ENCODE results near the gene ATP2C2.
"Not testable (repeated sequence)": the region's sequence is repeated elsewhere in the genome, so short reads cannot be mapped to it uniquely, and the experiment has no call there.

ATP2C2 gene

DNA sequence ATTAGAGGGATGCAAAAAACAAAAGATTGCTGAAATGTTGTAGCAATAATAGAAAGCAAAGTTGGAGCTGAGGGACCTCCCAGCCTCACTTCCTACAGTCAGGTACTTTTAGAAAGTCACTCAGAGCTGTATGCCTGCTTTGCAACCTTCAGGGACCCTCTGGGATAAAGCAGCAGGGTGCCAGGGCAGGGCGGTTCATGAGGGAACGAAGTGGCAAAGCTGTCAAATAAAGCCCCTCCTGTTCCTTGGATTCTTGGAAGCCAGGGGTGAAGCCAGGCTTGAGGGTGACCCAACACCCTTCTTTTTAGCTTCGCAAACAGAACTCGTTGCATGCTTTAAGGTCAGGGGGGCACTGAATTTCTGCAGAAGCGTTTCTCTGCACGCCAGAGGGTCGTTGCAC, 767 bp downstream of the ATP2C2 start:
- DNase-seq = no peak

DNA sequence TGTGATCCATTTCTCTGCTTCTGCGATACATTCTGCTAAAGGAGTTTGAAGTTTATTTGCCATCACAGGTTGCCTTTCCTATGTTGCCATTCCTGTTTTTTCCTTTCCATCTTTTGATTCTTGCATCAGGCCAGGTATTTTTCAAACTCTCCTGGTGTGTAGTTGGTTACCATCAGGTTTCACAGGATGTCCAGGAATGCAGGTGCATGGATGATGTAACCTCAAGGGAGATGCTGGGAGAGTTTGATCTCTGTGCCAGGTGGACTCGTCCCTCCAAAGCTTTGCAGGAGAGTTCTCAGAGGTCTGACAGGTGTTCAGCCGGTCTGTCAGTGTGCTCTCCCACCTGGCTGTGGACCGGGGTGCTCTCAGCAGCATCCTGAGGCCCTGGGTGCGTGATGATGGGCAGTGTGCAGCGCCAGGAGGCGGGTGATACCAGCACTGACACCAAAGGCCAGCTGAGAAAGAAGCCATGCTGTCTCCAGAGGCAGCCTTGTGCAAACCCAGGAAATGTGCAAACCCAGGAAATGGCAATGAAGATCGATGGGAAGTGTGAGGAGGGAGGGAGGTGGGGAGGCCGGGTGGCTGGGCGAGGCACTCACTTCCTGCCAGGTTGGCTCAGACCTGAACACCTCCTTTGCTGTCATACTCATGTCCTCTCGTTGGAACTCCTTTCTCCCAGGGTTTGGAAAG, 1.7 kb downstream of the ATP2C2 start:
- DNase-seq = no peak

DNA sequence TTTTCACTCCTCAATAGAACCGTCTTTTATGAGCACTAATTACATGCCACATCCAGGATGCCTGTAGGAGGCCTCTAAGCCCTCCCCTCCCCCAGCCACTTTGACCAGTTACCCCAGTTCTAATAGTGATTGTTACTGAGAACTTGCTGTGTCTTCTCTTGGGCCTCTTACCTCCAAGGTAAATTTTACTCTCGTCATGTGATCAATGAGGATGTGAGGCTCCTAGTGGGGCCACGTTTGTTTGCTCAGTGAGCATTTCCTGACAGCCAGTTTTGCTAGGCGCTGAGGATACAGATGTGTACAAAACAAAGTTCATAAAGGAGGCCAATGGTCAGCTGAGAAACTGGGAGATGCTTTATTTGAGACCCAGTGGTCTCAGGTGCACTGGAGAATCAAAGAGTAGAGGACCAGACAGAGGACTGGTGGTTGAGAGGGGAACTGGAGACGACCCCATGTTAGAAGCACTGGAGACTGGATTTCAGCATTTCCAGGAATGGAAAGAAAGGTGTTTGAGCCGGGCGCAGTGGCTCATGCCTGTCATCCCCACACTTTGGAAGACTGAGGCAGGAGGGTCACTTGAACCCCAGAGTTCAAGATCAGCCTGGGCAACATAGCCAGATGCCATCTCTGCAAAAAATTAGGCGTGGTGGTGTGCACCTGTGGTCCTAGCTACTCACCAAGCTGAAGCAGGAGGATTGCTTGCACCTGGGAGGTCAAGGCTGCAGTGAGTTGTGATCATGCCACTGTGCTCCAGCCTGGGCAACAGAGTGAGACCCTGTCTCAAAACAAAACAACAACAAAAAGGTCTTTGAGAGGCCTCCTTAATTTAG, 2.6 kb downstream of the ATP2C2 start:
- no peak for DNase-seq

DNA sequence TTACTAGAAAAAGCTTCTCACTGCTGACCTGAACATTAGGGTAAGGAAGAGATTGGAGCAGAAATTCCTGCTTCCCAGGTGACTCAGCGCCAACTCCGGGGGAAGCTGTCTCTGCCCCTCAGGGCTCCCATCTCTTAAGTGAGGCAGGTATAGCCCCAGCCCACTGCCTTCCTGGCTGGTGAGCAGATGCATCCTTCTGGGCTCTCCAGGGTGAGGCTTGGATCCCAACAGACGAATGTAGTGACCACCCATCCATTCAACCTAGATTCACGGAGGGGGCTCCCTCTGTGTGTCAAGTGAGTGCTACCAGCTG, 3.2 kb downstream of the ATP2C2 start:
- no peak for DNase-seq

DNA sequence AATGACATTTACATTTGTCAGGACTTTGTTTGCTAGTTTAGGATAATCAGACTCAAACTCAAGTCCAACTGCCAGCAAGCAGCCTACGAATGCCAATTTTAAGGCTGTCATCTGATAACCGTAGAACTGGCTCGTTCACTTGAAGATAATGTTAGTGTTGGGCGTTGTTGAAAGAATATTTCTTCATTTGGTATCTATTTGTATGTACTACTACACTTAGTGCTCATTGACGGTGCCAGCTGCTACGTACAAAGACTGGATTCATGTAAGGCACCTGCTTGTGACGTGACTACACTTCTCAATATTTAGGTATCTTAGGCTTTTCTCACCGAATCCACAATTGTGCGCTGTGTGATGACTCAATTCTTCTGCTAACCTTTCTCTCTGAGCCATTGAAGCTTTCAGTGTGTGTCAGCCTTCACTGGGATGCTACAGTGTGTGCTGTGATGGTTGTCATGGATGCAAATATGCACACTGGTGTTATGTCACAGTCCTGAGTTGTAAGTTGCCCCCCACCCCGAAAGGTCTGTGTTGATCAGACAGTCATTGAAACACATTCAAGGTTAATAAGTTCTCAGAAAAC, 5.7 kb downstream of the ATP2C2 start:
- no peak for DNase-seq

DNA sequence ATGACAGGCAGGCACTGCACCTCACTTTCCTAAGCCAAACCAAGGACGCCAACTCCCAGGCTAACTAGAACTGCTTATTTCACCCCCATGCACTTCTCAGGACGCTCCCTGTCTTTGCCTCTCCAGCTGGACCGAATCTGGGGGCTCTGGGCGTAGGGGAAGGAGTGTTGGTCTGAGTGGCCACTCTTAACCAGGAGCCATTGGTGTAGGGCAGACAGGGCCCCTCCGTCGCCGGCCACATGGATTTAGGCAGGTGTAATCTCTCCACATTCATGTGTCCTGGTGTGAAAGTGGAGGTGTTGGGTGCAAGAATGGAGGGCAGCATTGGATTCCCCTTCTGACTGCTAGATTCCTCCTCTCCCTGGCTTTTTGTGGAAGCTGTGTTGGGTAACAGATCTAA, 9.8 kb downstream of the ATP2C2 start:
- no peak for DNase-seq

DNA sequence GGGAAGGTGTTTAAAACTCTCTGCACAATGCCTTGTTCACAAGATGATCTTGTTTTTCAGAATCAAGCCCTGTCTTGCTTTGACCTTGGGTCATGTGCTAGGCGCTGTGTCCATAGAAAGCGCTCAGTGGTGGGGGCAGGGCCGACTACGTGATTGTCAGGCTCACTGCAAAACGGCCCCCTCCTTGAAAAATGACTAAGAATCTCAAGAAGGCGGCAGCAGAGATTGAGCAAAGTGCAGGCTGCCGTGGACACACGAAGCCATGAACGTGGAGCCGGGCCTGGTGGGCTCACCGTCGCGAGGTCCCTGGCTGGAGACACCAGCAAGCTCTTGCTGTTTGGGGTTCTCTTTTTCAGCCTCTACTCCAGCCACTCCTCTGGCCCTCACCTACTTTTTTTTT, 10.2 kb downstream of the ATP2C2 start:
- DNase-seq = no peak

DNA sequence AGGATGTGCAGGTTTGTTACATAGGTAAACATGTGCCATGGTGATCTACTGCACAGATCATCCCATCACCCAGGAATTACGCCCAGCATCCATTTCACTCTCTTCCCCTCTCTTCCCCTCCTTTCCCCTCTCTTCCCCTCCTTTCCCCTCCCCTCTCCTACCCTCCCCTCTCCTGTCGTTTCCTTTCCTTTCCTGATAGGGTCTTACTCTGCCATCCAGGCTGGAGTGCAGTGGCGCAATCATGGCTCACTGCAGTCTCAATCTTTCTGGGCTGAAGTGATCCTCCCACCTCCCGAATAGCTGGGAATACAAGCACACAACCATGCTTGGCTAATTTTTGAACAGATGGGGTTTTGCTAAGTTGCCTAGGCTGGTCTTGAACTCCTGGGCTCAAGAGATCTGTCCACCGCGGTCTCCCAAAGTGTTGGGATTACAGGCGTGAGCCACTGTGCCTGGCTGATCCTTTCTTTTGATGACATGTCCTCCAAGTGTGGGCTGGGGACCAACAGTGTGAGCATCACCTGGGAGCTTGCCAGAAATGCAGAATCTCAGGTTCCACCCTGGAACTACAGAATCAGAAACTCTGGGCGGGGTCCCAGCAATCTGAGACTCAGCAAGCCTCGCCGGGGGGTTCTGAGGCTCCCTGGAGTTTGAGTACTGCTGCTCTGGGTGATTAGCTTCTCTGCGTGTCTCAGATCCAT, 10.8 kb downstream of the ATP2C2 start:
- no peak for DNase-seq

DNA sequence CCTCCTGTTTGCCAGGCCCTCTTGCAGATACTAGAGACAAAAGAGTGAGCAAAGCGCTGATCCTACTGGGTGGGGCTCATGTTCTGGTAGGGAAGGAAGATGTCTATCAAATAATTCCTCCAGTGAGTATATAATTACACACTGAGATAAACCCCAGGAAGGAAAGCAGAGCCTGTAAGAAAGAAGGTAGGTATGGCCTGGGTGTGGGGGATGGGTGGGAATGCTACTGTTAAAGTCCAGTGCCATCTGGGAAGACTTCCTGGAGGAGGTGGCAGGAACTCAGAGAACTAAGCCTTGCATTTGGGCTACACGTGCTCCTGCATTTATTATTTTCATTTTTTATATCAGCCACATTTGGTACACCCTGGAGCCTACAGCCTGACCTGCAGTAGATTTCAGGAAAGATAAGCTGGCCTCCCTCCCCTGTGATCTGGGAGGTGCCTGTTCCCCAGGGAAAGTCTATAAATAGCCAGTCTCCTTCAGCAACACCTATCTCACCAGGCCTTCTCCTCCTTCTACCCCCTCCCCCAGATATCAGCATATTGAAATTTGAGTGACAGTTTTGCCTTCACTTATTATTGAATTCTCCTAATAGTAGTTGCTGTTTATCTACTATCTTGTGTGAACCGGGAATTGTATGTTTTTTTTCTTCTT, 11.5 kb downstream of the ATP2C2 start:
- DNase-seq = no peak

DNA sequence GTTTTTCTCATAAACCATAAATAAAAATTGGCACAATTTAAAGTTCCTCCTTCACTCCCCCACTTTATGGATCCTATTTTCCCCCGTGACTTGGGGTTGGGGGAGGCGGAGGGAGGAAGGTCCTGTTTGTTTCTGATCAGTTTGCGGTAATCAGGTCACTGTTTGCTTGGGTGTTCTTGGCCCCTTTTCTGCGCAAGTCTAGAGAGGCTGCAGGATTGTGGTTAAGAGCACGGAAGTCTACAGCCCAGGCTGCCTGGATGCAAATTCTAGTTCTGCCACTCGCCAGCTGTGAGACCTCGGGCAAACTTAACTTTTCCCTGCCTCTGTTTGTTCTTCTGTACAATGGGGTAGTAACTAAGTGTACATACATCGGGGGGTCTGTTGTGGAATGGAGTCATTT, 12.1 kb downstream of the ATP2C2 start:
- DNase-seq = no peak

DNA sequence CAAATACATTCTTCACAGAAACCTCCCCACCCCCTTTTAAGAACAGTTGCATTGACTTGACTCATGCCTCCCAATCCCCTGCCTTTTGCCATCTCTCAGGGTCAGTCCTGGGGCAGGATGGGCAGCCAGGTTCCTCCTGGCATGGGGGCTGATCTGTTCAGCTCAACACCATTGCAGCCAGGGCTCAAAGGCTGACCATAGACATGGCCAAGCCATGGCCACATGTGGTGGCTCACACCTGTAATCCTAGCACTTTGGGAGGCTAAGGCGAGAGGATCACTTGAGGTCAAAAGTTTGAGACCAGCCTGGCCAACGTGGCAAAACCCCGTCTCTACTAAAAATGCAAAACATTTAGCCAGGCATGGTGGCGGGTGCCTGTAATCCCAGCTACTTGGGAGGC, 14.1 kb downstream of the ATP2C2 start:
- no peak for DNase-seq

DNA sequence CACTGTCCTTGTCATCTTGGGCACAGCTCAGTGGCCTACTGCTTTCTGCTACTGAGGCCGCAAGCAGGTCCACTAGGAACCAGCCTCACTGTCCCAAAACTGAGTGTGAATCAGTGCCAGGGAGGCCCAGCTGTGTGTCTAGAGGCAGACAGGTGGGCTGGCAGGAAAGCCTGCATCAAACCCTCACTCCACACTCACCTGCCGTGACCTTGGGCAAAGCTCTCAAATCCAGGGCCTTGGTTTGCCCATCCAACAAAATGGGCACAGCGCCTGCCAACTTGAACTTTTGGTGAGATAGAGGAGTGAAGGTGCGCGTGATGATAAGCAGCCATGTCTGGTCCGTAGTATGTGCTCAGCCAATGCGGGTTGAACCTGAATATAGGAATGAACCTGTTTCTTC, 14.8 kb downstream of the ATP2C2 start:
- no peak for DNase-seq

DNA sequence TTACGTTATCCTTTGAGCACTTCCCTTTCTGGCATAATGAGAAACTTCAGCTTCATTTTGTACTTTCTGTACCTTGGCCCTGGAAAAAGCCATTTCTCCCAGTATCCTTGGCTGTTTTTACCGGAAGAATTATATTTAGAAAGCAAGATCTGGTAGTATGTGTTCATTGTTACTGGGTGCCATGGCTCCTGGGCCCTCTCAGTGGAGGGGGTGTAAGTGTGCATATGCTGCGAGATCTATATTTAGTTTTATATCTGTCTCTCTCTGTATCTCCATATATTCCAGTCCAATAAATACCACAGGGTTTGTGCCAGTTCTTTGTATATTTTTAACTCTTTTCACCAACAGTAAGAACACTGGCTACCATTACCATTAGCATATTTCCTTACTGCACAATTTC, 17.7 kb downstream of the ATP2C2 start:
- no peak for DNase-seq

DNA sequence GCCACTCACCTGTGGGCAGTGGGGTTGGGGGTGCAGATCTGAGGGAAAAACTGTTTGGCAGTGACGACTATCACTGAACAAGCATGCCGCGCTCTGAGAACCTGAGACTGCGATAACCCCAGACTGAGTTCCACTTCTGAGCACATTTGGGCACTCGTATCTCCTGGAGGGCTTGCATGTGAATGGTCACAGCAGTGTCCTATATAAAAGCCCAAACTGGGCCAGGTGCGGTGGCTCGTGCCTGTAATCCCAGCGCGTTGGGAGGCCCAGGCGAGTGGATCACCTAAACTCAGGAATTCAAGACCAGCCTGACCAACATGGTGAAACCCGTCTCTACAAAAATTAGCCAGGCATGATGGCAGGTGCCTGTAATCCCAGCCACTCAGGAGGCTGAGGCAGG, 18.7 kb downstream of the ATP2C2 start:
- no peak for DNase-seq

DNA sequence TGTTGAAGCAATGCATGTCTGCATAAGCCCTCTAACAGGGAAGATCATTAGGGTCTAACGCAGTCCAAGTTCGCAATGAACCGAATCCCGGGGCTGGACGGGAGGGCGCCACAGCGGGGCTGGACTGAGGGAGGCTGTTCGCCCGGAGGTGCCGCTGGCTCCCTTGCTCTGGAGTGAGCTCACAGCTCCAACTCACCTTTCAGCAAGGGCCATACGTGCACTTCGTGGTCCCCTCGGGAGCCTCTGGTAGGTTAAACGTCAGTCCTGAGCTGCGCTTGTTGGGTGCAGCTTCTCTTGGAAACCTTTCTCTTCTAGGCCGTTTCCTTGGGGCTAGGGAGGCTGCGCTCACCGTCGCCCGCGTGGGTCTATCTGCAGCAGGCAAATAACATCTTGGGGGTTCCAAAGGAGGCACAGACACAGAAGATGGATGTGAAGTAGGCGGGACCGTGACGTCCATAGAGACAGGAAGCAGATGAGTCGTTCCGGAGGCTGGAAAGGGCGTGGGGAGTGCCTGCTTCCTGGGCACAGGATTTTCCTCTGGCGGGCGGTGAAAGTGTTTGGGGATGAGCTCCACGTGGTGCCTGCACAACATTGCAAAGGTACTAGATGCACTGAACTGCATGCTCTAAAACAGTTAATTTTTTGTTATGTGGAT, 21.9 kb downstream of the ATP2C2 start:
- DNase-seq = no peak

DNA sequence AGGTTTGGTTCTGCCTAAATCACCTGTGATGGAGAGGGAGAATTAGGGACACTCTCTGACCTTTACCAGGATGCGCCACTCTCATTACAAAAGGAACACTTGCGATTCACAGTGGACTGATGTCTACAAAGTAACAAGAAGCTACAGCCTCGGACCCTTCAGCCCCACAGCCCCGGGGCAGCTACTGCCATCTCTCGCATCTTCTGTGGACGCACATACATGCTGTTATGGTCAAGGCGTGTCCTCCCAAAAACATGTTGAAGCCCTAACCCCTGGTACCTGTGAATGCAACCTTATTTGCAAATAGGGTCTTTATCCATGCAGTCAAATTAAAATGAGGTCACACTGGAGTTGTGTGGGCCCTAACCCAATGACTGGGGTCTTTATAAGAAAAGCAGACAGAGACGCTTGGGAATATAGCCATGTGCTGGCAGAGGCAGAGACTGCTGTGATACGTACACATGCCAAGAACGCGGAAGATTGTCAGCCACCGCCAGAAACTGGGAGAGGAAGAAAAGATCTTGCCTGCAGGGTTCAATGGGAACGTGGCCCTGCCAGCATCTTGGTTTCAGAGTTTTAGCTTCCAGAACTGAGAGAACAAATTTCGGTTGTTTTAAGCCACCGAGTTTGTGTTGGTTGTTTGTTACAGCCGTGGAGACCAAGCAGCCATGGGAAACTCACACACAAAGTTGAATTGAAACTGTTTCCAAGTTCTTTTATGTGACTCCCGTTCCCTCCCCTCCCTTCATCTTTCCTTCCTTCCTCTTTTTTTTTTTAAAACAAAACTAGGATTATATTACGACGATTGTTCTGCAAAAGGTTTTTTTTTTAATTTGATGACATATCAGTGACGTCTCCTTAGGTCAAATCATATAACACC, 23.1 kb downstream of the ATP2C2 start:
- no peak for DNase-seq

DNA sequence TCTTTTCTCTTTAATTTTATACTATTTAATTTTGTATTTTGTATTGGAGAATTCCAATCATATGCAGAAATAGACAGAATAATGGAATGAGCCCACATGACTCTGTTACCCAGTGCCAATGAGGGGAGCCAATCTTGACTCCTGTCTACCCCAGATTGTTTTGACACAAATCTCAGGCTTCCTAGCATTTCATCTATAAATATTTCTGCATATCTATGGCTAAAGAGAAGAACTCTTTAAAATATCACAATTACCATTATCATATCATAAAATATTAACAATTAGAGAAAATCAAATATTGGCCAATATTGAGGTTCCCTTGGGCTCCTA, 23.7 kb downstream of the ATP2C2 start:
- no peak for DNase-seq

DNA sequence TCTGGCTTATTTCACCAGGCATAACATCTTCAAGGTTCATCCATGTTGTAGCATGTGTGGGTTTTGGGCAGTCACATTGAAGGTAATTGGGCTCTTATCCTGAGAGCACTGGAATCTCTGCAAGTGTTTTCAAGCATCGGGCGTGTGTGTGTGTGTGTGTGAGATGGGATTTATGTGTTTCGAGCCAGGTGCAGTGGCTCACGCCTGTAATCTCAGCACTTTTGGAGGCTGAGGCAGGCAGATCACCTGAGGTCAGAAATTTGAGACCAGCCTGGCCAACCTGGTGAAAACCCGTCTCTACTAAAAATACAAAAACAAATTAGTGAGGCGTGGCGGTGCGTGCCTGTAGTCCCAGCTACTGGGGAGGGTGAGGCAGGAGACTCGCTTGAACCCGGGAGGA, 27.7 kb downstream of the ATP2C2 start:
- not testable (repeated sequence) for DNase-seq

DNA sequence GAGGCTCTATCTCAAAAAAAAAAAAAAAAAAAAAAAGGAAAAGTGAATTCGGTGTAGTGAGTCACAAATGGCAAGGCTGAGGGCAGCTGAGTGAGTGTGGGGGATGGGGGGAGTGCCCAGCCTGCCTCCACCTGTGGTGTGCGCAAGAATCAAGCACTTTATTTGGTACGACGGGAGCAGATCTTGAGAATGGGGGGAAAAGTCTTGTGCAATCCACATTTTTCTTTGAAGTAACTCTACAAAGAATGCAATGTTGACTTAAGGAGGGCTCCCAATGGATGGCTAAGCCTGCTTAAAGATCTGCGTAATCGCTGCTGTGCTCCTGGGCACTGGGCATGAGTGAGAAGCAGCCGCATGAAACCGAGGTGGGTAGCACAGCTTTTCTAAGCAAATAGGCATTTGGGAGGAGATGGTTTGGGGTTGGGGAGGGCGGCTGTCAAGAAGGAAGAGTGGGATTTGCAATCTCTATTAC, 28.2 kb downstream of the ATP2C2 start:
- no peak for DNase-seq

DNA sequence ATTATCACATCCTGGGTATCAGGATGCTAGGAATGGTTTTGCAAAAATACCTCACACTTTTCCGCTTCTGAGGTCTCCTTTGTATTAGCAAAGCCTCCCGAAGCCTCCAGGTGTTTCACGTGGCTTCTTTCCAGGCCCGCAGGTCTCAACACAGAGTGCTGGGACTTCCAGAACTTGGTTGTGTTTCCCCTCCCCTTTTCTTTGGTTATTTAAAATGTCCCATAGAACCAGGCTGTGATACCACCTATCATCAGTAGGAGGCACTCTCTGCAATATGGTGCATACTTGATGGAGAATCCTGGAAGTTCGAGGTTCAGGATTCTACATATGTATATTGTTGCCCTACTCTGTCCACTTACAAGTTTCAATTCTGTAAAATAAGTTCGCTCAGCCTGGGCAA, 28.8 kb downstream of the ATP2C2 start:
- no peak for DNase-seq

DNA sequence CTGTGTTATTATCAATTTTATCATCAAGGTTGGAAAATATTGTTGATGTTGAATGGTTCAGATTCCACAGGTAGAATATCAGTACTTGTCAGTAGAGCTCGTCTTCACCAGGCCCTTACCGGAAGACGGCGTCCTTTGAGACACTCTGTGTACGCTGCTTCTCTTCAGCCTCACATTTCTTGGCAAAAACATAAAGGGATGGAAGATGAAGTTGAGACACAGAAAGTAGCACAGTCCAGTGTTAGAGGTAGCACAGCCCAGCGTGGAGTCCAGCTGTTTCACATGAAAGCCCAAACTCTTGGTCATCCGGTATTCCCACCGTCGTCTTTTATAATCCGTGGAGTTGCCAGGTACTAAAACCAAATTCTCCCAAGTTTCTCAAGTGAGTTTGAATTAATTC, 30.4 kb downstream of the ATP2C2 start:
- no peak for DNase-seq

DNA sequence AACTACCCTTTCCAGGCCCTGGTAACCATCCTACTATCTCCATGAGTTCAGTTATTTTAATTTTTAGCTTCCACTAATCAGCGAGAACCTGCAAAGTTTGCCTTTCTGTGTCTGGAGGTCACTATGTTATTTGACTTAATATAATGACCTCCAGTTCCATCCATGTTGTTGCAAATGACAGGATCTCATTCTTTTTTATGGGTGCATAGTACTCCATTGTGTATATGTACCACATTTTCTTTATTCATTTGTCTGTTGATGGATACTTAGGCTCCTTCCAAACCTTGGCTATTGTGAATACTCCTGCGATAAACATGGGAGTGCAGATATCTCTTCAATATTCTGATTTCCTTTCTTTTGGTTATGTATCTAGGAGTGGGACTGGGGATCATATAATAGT, 31.6 kb downstream of the ATP2C2 start:
- not testable (repeated sequence) for DNase-seq
